ENCODE results near the gene MACROD2.

The MACROD2 gene

DNA sequence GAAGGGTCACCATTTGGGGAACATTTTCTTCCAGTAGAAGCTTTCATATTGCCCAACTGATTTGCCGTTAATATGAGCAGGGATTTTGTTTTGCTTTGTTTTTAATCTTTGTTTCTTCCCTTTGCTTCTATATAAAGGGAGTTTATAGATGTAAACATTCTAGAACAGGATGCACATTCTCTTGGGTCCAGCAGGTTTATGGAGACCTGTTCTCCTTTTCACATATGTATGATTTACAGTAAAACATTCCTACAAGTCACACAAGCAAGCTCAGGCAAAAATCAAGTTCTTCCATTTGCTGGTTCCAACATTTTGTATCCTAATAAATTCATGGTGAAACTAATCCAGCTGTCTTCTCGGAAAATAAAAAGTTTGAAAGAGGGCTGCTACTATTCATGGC lies 1424.5 kb downstream of the MACROD2 start:
- no peak for DNase-seq (ENCODE audit: low read depth, low spot score)

DNA sequence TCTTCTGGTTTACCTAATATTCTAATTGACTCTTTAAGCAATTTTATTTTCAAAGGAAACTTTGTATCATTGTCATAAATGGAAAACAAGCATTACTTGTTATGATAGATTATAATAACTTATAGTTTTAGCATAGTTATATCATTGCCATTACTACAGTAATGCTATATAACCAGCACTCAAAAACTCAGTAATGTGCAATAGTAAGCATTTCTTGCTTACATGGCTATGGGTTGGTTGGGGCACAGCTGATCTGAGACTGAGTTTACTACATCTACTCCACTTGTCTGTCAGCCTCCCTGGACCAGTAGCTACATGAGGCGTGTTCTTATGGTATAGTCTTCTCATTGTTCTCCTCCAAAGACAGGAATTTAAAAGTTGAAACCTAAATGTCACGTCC lies 1427.7 kb downstream of the MACROD2 start:
- no peak for DNase-seq (ENCODE audit: low read depth, low spot score)

DNA sequence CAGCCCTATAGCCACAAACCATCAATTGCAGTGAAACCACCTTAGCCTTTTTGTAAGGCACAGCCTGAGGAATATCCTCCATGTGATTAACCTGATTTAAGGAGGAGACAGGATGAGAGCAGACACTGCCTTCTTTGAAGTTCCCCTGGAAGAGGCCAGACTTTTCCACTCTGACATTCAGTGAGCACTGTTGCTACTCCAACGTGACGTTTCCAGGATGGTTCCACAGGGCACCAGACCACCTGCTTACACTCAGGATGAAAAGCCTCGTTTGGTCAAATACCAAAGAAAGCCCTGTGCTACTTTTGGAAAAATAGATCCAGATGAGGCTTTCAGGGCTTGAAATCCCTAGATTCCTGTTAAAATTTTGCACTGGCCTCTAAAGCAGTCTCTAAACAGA lies 1444.2 kb downstream of the MACROD2 start:
- DNase-seq (ENCODE audit: low read depth, low spot score) = no peak

DNA sequence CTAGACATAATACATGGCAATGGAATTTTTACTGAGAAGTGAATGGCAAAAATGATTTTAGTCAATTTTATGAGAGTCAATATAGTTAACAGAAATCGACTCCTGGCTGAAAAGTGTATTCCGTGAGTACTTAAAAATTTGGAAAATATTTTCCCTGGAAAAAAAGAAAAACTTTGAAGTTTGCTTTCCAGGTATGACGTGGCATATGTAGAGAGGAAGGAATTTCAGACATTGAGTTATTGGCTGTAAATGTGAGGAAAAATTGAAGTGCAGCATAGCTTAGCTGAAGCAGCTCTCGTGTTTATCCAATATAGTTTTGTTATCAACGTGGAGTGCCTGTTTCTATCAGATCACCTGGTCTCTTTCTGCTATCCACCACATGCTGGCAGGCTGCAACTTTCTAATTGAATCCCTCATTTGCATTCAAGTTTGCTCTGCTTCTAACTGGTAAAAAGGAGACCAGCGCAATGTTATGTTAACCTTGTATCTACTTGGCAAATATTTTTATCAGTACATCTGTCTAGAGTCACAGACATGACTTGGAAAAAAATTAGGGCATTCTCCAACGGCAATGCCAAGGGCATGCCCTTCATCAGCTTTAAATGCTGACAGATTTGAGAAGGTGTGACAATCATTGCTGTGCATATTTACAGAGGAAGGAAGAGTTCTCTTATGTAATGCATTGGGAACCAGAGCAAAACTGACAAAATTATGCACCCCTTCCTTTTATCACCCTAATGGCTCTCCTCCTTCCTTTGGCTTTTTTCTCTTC lies 1444.9 kb downstream of the MACROD2 start:
- DNase-seq (ENCODE audit: low read depth, low spot score) = no peak

DNA sequence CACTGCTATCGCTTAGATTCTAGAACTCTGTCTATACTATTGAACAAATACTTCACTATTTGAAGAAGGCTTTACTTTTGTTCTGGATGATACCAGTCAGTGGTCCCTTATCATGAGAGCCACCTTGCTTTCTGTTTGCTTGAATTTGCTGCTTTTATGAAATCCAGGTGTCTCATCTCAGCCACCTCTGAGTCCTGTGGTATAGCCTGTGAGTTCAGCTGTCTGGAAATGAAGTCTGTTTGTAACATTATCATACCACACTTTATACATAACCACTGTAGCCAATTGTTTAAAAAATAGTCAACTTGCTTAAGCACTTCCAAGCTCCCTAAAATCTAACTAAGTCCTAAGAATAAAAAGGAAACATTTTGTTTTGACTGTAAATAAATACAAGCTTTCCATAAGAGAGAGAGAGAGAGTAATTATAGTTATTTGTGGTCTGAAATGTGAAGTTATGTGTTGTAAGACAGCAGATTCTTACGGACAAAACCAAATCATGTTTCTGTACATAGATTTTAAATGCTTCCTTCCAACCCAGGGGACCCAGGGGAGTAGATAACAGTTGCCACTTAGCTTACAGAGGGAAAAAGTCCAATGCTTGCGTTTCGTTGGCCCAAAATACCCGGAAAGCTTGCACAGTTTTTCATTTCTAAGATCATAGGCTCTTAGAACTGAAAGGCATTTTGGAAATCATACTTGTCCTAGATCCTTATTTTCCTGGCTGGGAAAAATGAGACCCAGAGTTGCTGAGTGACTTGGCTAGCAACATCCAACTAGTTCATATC lies 1449.9 kb downstream of the MACROD2 start:
- no peak for DNase-seq (ENCODE audit: low read depth, low spot score)

DNA sequence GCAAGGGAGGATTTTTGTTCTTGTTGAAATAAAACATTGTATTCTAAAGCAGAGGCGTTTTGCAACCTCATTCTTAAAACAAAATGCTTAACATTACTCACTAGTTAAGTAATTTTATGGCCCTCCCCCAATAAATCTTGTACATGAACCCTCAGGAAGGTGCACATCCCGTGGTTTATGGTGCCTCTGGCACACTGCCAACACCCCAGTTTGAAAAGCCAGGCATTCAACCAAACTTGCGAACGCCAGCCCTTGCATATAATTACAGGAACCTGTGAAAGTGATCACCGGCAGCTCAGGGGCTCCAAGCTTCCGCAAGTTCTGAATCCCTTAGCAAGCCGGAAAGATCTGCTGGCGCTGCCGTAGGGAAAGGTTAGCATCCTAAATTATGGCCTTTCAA lies 1451.1 kb downstream of the MACROD2 start:
- no peak for DNase-seq (ENCODE audit: low read depth, low spot score)

DNA sequence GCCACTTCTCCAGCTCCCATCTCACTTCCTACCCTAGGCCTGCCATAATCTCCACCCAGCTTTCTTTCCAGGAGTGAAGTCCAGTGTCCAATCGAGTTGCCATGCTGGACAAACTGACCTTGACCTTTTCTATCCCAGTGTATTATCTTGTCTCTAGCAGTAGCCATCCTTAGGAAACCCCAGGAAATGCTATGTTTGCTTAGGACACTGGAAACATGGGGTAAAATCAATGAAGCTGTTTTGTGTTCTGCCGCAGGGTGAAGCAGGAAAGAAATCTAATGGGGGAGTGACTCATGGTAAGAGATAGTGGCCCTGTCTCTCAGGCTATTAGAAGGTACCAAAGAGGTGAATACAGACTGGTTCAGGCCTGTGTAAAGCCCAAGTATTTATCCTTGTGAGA lies 1452.2 kb downstream of the MACROD2 start:
- no peak for DNase-seq (ENCODE audit: low read depth, low spot score)

DNA sequence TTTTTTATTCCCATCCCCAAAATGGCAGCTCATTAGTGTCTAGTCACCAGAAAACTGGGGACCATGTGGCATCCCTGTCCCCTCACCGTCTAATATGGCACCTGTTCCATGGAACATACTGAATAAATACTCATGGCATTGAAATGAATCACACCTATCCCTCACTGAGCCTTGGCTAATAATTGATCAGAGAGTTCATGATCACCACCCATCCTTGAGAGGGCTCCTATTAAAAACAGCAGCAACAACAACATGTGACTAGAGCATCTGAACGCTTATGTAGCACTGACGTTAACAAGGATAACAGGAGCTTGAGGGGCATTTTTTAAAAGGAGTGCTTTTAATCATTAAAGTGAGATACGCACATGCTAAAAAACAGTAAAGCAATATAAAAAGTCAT lies 1453.7 kb downstream of the MACROD2 start:
- no peak for DNase-seq (ENCODE audit: low read depth, low spot score)

DNA sequence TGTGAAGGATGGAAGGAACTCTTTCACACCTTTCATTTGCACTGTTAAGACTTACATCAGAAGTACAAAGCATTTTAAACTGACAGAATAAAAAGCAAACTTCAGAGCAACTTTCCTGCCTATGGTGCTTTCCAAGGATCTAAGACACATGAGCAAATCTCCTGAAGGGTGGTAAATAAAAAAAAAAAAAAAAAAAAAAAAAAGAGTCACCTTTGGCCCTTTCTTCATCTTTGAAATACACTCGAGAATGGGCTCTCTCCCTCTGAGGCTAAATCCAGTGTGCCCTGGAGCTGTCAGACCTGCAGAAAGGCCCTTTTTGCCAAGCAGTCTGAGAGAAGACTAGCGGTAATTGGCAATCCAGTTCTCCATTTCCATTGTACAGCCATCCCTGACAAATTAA lies 1455.9 kb downstream of the MACROD2 start:
- no peak for DNase-seq (ENCODE audit: low read depth, low spot score)

DNA sequence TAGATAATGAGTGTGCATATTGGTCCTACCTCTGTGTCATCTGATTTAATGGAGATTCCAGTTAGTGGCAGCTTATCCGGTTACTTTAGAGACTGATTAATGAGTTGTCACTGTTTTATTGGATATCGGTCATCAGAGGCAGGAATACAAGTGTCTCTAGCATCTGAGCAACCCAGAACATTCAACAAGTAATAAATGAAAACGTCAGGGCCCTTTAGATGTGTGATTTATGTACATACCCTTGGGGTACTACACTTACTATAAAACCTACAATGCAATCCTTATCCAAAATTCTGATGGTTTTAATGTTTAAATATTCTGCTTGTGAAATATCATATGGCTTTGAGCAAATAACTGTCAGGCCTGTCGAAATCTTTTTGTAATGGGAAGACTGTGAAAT lies 1460.0 kb downstream of the MACROD2 start:
- no peak for DNase-seq (ENCODE audit: low read depth, low spot score)

DNA sequence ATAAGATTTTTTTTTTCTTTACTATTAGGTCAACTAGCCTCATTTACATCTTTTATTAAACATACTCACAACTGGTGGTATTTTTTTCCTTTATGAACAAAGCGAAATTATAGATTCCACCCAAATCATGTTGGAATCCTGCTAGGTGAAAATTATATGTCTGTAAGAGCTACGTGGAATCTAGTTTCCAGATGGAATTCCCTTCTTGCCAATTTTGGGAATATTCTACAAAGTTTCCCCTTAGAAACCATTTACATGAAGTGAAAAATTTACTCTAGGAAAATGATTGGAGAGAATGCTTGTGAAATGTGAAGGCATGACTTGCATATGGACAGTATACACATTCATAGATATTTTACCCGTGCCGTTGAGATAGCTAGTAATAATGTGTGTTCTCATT lies 1466.6 kb downstream of the MACROD2 start:
- no peak for DNase-seq (ENCODE audit: low read depth, low spot score)

DNA sequence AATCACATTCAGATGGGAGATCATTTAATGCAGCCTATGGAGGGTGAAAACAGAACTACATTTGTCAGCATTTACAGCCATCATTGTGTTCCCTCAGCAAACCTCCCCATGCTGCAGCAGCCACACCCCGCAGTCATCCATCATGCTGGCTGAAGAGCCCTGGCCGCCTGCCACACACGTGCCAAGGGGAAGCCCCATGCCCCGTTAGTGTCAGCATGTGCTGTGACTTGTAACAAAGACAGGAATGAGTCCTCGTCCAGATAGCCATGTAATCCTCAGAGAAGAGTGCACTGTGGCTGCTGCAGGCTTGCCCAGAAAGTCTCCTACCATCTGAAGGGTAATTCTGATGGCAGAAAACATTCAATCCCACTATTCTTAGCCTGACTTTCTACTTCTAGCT lies 1480.2 kb downstream of the MACROD2 start:
- DNase-seq (ENCODE audit: low read depth, low spot score) = no peak

DNA sequence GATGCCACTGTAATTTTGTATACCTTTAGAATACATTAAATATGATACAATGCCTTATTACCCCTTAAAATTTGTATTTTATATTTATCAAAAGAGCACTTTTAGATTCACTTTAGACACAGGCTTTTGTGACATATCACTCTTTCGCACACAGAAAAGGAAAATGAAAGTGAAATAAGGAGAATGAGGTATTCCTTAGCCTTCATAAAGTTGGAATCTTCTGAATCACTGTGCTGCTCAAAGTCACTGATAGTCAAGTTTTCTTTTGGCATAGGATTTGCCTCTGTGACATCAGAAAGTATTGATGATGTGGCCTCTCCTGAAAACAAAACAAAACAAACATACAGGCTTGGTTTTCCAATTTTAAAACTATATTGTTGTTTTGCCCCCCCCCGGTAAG lies 1480.9 kb downstream of the MACROD2 start:
- DNase-seq (ENCODE audit: low read depth, low spot score) = no peak

DNA sequence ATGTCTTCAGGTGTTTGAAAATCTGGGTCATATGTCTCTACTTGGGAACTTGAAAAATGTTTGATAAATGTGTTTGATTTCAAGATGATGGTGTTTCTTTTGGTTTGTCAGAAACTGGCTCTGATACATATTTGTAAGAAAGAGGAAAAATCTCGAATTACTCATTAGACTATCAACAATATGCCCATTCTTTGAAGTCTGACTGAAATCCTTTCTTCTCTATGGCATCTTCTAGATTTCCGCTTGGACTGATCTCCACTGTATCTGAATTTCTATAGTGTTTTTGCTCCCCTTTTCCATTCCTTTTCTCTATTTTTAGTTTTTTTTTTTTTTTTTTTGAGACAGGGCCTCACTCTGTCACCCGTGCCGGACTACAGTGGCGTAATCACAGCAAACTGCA lies 1481.5 kb downstream of the MACROD2 start:
- DNase-seq (ENCODE audit: low read depth, low spot score) = no peak

DNA sequence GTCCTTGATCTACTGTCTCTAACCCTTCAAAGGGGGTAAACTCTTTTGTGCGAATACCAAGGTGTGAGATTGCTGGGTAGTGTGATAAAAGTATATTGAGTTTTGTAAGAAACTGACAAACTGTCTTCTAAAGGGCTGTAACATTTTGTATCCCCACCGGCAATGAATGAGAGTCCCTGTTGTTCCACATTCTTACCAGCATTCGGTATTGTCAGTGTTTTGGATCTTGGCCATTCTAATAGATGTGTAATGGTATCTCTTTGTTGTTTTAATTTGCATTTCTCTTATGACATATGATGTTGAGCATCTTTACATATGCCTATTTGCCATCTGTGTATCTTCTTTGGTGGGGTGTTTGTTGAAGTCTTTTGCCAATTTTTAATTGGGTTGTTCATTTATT lies 1487.2 kb downstream of the MACROD2 start:
- DNase-seq (ENCODE audit: low read depth, low spot score) = no peak

DNA sequence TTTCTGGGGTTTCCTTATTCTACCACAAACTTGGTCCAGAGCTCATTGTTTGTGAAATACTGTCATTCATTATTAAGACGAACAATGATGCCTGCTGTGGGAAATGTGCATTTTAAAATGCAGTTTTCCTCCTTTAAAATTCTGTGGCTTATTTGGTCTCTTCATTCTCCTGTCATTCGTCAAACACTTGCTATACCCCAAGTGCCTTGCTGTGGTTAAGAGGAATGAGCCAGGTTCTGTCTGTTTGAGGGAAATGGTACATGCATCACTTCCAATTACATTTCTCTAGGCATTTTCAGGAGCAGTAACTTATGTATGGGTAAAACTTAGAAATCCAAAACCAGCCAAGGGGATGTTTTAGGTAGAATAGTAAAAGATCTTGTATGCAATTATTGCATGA lies 1490.2 kb downstream of the MACROD2 start:
- no peak for DNase-seq (ENCODE audit: low read depth, low spot score)

DNA sequence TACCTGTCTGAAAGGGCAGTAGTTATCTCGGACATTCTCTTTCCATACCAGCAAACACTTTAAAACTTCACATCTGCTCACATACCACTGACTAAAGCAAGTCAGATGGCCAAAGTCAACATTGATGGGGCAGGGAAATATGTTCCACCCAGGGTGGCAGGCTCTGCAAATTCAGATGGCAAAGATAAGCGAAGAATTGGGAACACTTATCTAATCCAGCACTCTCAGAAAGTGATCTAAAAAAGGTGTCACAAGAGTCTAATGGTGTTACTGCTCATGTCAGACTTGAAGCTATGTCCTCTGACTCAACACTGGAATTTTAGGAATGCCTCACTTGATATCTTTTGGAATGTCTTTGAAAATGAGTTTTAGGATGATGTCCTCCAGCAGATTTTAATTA lies 1491.7 kb downstream of the MACROD2 start:
- DNase-seq (ENCODE audit: low read depth, low spot score) = no peak

DNA sequence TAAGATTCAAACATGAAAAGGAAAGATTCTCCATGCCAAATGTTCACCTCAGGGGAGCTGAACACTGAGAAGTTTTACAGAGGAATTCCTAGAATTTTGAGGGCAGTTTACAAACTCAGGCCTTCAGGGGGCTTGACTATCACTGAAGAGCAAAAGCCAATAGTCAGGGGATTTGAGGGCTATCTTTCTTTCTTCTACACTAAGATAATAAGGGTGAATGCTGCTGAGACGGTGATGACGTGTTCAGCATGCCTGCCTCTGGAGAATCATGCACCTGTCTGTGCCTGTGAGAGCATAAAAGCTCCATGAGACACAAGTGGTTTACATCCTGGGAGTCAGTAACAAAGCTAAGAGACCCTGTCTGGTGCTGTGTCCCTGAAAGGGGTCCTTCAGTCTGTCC lies 1492.4 kb downstream of the MACROD2 start:
- DNase-seq (ENCODE audit: low read depth, low spot score) = no peak

DNA sequence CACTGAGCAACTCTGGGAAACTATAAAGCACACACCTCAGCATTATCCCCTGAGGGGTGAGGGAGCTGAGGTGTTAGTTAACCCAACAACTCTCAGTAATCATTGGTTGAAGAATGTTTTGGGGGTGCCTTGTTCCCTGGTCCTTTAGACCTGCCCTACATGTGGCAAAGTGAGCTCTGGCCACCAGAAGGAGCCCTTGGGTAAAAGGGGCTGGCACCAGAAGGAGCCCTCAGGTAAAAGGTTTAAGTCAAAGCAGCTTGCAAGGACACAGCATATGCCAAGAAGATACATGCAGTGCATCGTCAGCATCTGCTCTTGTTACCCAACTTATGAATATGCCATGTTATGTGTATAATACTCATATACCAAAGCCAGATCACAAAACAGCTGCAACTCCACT lies 1496.3 kb downstream of the MACROD2 start:
- DNase-seq (ENCODE audit: low read depth, low spot score) = no peak

DNA sequence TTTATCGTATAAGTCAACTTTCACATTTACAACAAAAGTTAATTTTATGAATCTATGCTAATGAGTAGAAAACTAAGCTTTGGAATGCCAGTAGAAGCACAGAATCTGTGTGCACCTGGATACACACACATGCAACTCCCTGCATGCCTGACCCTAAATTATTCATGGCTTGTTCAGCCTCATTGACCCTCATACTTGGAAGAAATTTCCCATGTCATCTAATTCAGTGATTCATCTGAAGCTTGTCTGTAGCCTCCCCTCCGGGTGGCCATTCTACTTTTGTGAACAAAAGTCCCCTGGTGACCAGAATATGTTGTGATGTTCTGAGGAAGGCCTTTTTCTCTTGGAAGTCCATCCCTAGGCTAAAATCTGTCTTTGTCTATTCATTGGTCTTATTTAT lies 1499.5 kb downstream of the MACROD2 start:
- DNase-seq (ENCODE audit: low read depth, low spot score) = no peak

DNA sequence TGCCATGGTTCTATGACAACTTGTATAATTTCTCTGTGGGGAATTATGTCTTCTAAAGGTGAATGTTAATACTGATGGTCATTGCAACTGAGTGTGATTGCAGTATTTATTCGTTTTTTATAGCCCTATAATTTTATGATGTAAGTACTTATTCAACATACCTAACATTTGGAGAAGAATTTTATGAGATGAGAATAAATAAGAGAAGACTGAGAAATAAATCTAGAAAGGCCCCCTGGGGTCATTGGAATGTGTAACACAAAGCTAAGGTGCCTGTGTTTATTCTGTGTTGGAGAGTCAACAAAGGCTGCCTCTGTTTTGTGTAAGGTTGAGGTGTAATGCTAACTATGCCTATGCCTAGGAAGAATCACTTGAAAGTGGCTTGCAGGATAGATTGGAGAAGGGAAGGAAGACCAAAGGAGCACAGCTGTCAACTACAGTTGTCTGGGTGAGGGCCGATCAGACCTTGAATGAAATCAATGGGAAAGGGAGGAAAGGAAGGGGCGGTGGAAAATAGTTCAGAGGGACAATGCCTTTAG lies 1501.3 kb downstream of the MACROD2 start:
- no peak for DNase-seq (ENCODE audit: low read depth, low spot score)

DNA sequence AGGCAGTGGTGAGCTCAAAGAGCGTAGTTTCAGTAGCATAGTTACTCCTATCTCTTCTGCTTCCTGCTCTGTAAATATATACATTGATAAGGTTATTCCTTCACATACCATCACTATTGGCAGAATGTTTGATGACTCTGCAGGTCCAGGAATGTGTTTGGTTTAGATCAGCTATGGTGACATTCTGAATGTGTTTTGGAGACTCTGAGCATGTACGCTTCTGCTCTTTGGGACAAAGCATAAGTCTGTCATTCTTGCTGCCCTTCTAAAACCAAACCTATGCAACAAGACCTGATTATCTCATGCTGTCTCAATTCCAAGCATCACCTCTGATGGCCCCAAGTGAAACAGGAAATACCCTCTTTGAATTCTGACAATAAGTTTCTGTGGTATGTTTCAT lies 1503.6 kb downstream of the MACROD2 start:
- no peak for DNase-seq (ENCODE audit: low read depth, low spot score)

DNA sequence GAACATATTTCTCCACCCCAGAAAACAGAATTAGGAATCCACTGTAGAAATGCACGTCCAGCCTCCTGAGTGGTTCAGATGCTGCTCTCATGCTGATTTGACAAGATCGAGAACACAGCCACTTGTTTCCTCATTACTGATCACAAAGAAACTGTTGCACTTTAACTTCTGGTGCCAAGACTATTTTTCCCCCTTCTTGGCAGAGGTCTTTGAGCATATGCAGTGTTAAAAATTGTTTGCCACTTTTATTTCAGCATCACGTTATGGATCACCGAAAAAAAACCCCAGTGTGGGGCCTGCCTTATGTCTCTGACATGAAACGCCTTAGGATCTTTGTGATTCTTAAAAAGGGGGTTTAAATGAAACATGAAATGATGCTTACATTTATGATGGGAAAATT lies 1511.0 kb downstream of the MACROD2 start:
- DNase-seq (ENCODE audit: low read depth, low spot score) = no peak

All from smooth muscle cell of the brain vasculature (primary cell).